Peyer's patch (tissue), 4 donors: ENCODE measurements around the gene CAPNS2.

Experiments used
- POLR2A ChIP-seq, 2 donors: fragments of 450-650 bp; IDR thresholded peaks; one replicate each; pipeline ENCODE4 v1.5.1; 2017; ENCODE audit warnings: antibody characterized with exemption in 2 of 2, mild to moderate bottlenecking in 2 of 2, moderate library complexity in 2 of 2
- TF ChIP-seq, protein P1 (sequence below), 6 experiments: fragments of 450-650 bp in 4 of 6; fragments of 200-600 bp in 2 of 6; sonication (generic) in 1 of 6; IDR thresholded peaks; one replicate each; pipeline ENCODE4 v1.5.1; 2017 to 2019; ENCODE audit warnings: antibody characterized with exemption in 6 of 6, mild to moderate bottlenecking in 3 of 6, moderate library complexity in 1 of 6

DNA sequence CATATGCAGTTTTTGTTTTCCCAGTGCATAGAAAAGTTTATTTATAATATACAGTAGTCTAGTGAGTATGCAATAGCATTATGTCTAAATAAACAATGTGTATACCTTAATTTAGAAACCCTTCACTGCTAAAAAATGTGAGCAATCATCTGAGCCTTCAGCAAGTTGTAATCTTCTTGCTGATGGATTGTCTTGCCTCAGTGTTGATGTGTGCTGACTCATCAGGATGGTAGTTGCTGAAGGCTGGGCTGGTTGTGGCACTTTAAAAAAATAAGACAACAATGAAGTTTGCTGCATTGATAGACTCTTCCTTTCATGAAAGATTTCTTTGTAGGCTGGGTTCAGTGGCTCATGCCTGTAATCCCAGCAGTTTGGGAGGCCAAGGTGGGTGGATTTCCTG is 13.9 kb upstream of the CAPNS2 start:
- TF ChIP-seq, protein P1, sequence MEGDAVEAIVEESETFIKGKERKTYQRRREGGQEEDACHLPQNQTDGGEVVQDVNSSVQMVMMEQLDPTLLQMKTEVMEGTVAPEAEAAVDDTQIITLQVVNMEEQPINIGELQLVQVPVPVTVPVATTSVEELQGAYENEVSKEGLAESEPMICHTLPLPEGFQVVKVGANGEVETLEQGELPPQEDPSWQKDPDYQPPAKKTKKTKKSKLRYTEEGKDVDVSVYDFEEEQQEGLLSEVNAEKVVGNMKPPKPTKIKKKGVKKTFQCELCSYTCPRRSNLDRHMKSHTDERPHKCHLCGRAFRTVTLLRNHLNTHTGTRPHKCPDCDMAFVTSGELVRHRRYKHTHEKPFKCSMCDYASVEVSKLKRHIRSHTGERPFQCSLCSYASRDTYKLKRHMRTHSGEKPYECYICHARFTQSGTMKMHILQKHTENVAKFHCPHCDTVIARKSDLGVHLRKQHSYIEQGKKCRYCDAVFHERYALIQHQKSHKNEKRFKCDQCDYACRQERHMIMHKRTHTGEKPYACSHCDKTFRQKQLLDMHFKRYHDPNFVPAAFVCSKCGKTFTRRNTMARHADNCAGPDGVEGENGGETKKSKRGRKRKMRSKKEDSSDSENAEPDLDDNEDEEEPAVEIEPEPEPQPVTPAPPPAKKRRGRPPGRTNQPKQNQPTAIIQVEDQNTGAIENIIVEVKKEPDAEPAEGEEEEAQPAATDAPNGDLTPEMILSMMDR (IDR thresholded peaks at IDR 0.05), result no peak
- no peak for TF ChIP-seq POLR2A (IDR thresholded peaks at IDR 0.05)
